ENCODE results near the gene SRBD1.

- no peak for TF ChIP-seq CTCF (IDR thresholded peaks at IDR 0.05)
- TF ChIP-seq POLR2AphosphoS5 (IDR thresholded peaks at IDR 0.05): no peak
Observed at GRCh38 chr2:45418532-45418931, 192.5 kb downstream of the SRBD1 start.

Data from breast epithelium (tissue), 3 donors.